Measurements from ENCODE around the gene SNX10. TPM values are rescaled to one million over a fixed set of nuclear protein-coding genes. Genes with fewer than 3 reads are reported as not detected.

Gene SNX10
- total RNA-seq, 3 donors from 2014 or later (not counting 1 experiment from before 2014, with no cell fraction given): 17.2 to 26.8 (median 21.3) TPM

DNA sequence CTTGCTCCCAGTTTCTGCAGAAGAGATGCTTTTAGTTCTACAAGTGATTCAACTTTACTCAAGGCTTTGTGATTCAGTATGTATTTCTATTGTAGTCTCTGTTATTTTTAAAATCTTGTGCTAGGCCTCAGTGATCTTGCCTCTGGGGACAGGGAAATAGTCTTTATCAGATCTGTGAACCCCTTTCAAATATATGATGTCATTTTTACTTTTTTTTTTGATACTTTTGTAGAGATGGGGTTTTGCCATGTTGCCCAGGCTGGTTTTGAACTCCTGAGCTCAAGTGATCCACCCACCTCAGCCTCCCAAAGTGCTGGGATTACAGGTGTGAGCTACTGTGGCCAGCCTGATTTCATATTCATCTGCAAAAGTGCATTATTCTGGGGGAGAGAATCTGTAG lies 3.4 kb downstream of the SNX10 start:
- H3K4me1 ChIP-seq (ENCODE audit: control insufficient read depth, insufficient read depth, low read length): peaks cover 42% of the 10 kb centered on the region
- H3K4me1 Mint-ChIP-seq: peaks cover 47 to 56% of the 10 kb centered on the region in 2 donors

DNA sequence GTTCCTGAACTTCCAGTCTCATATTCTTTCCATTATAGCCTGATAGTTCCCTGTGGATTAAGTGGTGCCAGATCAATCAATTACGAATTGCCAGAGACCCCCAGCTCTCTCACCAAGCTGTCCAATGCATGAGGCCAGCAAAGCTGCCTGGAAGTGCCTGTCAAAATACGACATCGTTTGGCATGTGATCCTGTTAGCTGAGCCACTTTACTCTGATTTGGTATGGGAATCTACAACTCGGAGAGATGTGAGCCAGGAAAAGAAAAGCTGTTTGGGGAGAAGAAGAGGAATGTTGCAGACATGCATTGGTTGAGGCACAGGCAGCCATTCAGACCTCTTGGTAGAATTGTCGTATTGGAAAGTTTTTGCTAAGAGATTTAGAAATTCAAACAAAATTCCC lies 3.9 kb downstream of the SNX10 start:
- Histone ChIP-seq H3K27me3 (ENCODE audit: control insufficient read depth, insufficient read depth, low read length) (no peaks in the 10 kb centered on the region), H3K4me1 (ENCODE audit: control insufficient read depth, insufficient read depth, low read length) (peaks cover 42% of the 10 kb centered on the region), H3K9me3 (ENCODE audit: control insufficient read depth, insufficient read depth, low read length) (no peaks in the 10 kb centered on the region), H3K36me3 (ENCODE audit: control insufficient read depth, insufficient read depth, low read length) (peaks cover 3% of the 10 kb centered on the region), H3K4me3 (ENCODE audit: low read length) (no peak overlapping the region), H3K27ac (ENCODE audit: low read length) (peak overlapping the region; percentile 94)
- DNase-seq (no peak), ATAC-seq (no peak)
- Mint-ChIP-seq H3K36me3 (no peaks in the 10 kb centered on the region), H3K4me3 (no peak overlapping the region), H3K4me1 (peaks cover 47 to 56% of the 10 kb centered on the region in 2 donors), H3K27me3 (ENCODE audit: low read depth in 2 of 2) (no peaks in the 10 kb centered on the region), H3K27ac (peak overlapping the region; percentile 97), H3K9me3 (no peaks in the 10 kb centered on the region)
- intact Hi-C loops (cut with micrococcal nuclease): loop anchor here (10.0 kb wide), 2 partner anchors 201 to 1471 kb away; no protein-coding TSS in a partner anchor
- 97% methylated on average over 5 of the region's 5 CpGs for WGBS (ENCODE audit: insufficient coverage)
- TF ChIP-seq, protein P1, sequence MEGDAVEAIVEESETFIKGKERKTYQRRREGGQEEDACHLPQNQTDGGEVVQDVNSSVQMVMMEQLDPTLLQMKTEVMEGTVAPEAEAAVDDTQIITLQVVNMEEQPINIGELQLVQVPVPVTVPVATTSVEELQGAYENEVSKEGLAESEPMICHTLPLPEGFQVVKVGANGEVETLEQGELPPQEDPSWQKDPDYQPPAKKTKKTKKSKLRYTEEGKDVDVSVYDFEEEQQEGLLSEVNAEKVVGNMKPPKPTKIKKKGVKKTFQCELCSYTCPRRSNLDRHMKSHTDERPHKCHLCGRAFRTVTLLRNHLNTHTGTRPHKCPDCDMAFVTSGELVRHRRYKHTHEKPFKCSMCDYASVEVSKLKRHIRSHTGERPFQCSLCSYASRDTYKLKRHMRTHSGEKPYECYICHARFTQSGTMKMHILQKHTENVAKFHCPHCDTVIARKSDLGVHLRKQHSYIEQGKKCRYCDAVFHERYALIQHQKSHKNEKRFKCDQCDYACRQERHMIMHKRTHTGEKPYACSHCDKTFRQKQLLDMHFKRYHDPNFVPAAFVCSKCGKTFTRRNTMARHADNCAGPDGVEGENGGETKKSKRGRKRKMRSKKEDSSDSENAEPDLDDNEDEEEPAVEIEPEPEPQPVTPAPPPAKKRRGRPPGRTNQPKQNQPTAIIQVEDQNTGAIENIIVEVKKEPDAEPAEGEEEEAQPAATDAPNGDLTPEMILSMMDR (IDR thresholded peaks at IDR 0.05): no peak

More for the DNA sequence above, 3.4 kb downstream of the SNX10 start:
- intact Hi-C loops (cut with micrococcal nuclease): loop anchor here (10.0 kb wide), 2 partner anchors 200 to 1470 kb away; no protein-coding TSS in a partner anchor
- Histone ChIP-seq H3K9me3 (ENCODE audit: control insufficient read depth, insufficient read depth, low read length) (no peaks in the 10 kb centered on the region), H3K36me3 (ENCODE audit: control insufficient read depth, insufficient read depth, low read length) (peaks cover 3% of the 10 kb centered on the region), H3K27ac (ENCODE audit: low read length) (peak overlapping the region; percentile 94), H3K27me3 (ENCODE audit: control insufficient read depth, insufficient read depth, low read length) (no peaks in the 10 kb centered on the region), H3K4me3 (ENCODE audit: low read length) (no peak overlapping the region)
- Mint-ChIP-seq H3K9me3 (no peaks in the 10 kb centered on the region), H3K4me3 (peak overlapping the region; percentile 97), H3K27ac (peak overlapping the region; percentile 97), H3K27me3 (ENCODE audit: low read depth in 2 of 2) (no peaks in the 10 kb centered on the region), H3K36me3 (no peaks in the 10 kb centered on the region)
- TF ChIP-seq, protein P1 (IDR thresholded peaks at IDR 0.05): no peak
- DNase-seq (no peak), ATAC-seq (no peak)

DNA sequence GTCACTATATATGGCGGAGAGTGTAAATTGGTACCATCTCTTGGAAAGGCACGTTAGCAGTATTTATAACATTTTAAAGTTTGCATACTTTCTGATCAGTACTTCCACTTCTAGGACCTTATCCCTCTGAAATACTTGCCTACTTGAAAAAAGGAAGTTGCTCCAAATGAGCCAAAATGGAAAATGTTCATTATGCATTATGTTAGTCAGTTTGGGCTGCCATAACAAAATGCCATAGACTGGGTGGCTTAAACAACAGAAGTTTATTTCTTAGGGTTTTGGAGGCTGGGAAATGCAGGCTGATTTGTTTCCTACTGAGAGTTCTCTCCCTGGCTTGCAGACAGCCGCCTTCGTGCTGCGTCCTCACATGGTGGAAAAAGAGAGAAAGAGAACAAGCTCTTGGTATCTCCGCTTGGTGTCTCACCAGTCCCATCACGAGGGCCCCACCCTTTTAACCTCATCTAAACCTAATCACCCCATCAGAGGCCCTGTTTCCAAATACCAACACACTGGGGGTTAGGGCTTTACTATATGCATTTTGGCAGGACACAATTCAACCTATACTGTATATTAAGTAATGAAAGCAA lies 6.9 kb downstream of the SNX10 start:
- no peak for ATAC-seq
- H3K4me1 Mint-ChIP-seq: peaks cover 39 to 46% of the 10 kb centered on the region in 2 donors
- no peak for DNase-seq
- Histone ChIP-seq H3K27me3 (ENCODE audit: control insufficient read depth, insufficient read depth, low read length) (no peaks in the 10 kb centered on the region), H3K27ac (ENCODE audit: low read length) (no peak overlapping the region), H3K9me3 (ENCODE audit: control insufficient read depth, insufficient read depth, low read length) (no peaks in the 10 kb centered on the region), H3K36me3 (ENCODE audit: control insufficient read depth, insufficient read depth, low read length) (peaks cover 11% of the 10 kb centered on the region), H3K4me3 (ENCODE audit: low read length) (no peak overlapping the region), H3K4me1 (ENCODE audit: control insufficient read depth, insufficient read depth, low read length) (peaks cover 22% of the 10 kb centered on the region)
- no peak overlapping the region for H3K4me3 Mint-ChIP-seq
- WGBS (ENCODE audit: insufficient coverage): 89% methylated on average over 5 of the region's 7 CpGs
- peak overlapping the region in 1 of 2 donors; percentile 36 for H3K27ac Mint-ChIP-seq
- H3K36me3 Mint-ChIP-seq: no peaks in the 10 kb centered on the region
- TF ChIP-seq, protein P1 (IDR thresholded peaks at IDR 0.05): no peak
- H3K27me3 Mint-ChIP-seq (ENCODE audit: low read depth in 2 of 2): no peaks in the 10 kb centered on the region
- no peaks in the 10 kb centered on the region for H3K9me3 Mint-ChIP-seq
- intact Hi-C loops (cut with micrococcal nuclease): loop anchor here (10.0 kb wide), 2 partner anchors 204 to 1474 kb away; no protein-coding TSS in a partner anchor
